ENCODE data around the gene CHDH. TPM values are rescaled to one million over a fixed set of nuclear protein-coding genes. Genes with fewer than 3 reads are reported as not detected.

Gene CHDH
- total and polyA plus RNA-seq, 2 donors (not counting 3 experiments of a cell fraction or from before 2014, with no cell fraction given), result 0.04 to 0.06 TPM

DNA sequence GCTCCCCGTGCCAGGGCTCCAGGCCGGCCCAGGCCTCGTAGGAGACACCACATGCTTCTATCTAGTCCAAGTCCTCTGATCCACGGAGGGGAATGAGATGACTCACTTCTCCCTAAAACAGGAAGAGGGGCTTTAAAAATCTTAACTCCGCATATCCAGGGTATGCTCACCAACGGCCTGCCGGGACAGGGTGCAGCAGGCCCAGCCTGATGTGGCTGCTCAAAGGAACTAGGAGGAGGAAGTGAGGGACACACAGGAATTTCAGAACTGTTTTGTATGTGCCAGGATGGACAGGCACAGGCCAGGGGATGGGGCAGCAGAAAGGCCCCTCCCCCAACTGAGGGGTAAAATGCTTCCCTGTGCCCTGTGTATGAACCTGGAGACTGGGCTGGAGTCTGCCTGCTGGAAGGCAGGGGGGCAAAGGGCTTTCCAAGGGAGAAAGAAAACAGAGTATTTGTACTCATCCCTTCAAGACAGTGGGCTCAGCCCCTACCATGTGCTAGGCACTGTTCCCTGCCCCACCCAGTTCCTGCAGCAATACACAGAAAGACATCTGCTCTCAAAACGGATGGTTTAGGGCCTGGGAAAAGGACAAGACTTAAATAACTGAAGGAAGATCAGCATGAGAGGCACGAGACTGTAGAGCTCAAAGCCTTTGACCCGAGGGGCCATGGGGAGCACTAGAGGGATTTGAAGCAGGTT lies 22.1 kb downstream of the CHDH start:
- no peak for DNase-seq (ENCODE audit: low read depth, low spot score)

More for the DNA sequence above, 22.1 kb downstream of the CHDH start:
- CTCF ChIA-PET, result no interaction called here
- FAIRE-seq, result no peak
- no peaks in the 10 kb centered on the region for H3K79me2 ChIP-seq (ENCODE audit: control insufficient read depth, insufficient read depth, low read length)
- H4K20me1 ChIP-seq (replicated peaks; ENCODE audit: control insufficient read depth, extremely low read depth, insufficient read depth, low read length), result no peaks in the 10 kb centered on the region
- H3K27ac ChIP-seq (ENCODE audit: insufficient read depth, low read depth, low read length), result no peak overlapping the region
- no peak overlapping the region for H3K4me3 ChIP-seq (replicated peaks in 1 of 3; ENCODE audit: insufficient read depth in 1 of 3, low read depth in 1 of 3, low read length in 3 of 3)
- dilution Hi-C loops (cut with MboI; ENCODE audit: extremely low pct_ligation_motif_present, low sequenced_read_pairs) (no loop called here), intact Hi-C loops (cut with micrococcal nuclease) (no loop called here)
- no peaks in the 10 kb centered on the region for H3K36me3 ChIP-seq (ENCODE audit: control insufficient read depth in 2 of 2, extremely low read depth in 1 of 2, insufficient read depth in 2 of 2, low read length in 2 of 2)
- H2AFZ ChIP-seq (ENCODE audit: low read depth, low read length), result no peak overlapping the region
- H3K9ac ChIP-seq (replicated peaks; ENCODE audit: extremely low read depth, insufficient read depth, low read length), result no peak overlapping the region
- TF ChIP-seq MYC (IDR thresholded peaks at IDR 0.05; ENCODE audit: low read depth, low read length), result no peak
- TF ChIP-seq, protein P1, sequence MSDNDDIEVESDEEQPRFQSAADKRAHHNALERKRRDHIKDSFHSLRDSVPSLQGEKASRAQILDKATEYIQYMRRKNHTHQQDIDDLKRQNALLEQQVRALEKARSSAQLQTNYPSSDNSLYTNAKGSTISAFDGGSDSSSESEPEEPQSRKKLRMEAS (IDR thresholded peaks at IDR 0.05; ENCODE audit: insufficient read depth, insufficient read length), result no peak
- no peak for TF ChIP-seq JUN (IDR thresholded peaks at IDR 0.05; ENCODE audit: borderline replicate concordance, insufficient read depth, insufficient read length, low read depth)
- TF ChIP-seq POLR2AphosphoS5 (IDR thresholded peaks at IDR 0.05; ENCODE audit: insufficient read depth, low read depth, low read length), result no peak
- no peak for TF ChIP-seq EZH2 (IDR thresholded peaks at IDR 0.05; ENCODE audit: borderline replicate concordance, low read depth, low read length, severe bottlenecking)
- no peak for TF ChIP-seq POLR2A (IDR thresholded peaks at IDR 0.05; ENCODE audit: low read depth, low read length)
- TF ChIP-seq, protein P2, sequence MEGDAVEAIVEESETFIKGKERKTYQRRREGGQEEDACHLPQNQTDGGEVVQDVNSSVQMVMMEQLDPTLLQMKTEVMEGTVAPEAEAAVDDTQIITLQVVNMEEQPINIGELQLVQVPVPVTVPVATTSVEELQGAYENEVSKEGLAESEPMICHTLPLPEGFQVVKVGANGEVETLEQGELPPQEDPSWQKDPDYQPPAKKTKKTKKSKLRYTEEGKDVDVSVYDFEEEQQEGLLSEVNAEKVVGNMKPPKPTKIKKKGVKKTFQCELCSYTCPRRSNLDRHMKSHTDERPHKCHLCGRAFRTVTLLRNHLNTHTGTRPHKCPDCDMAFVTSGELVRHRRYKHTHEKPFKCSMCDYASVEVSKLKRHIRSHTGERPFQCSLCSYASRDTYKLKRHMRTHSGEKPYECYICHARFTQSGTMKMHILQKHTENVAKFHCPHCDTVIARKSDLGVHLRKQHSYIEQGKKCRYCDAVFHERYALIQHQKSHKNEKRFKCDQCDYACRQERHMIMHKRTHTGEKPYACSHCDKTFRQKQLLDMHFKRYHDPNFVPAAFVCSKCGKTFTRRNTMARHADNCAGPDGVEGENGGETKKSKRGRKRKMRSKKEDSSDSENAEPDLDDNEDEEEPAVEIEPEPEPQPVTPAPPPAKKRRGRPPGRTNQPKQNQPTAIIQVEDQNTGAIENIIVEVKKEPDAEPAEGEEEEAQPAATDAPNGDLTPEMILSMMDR (IDR thresholded peaks at IDR 0.05; ENCODE audit: extremely low read depth in 1 of 2, insufficient read depth in 1 of 2, low read depth in 1 of 2, low read length in 2 of 2), result no peak
- TF ChIP-seq FOS (IDR thresholded peaks at IDR 0.05; ENCODE audit: borderline replicate concordance, insufficient read depth, low read length), result no peak
- no peak for TF ChIP-seq GATA2 (IDR thresholded peaks at IDR 0.05; ENCODE audit: insufficient read depth, insufficient read length, low read depth, low read length)
- POLR2A ChIA-PET, result no interaction called here
- H3K27me3 ChIP-seq (ENCODE audit: control insufficient read depth in 2 of 2, insufficient read depth in 2 of 2, low read length in 2 of 2), result no peaks in the 10 kb centered on the region
- H3K9me1 ChIP-seq (replicated peaks; ENCODE audit: control insufficient read depth, extremely low read depth, insufficient read depth, low read length), result no peaks in the 10 kb centered on the region
- no peak overlapping the region for H3K4me2 ChIP-seq (ENCODE audit: insufficient read depth, low read length)
- H3K4me1 ChIP-seq (ENCODE audit: control insufficient read depth, extremely low read depth, insufficient read depth, low read length), result no peaks in the 10 kb centered on the region
- no peaks in the 10 kb centered on the region for H3K9me3 ChIP-seq (replicated peaks; ENCODE audit: control insufficient read depth, insufficient read depth, low read length)
- no TSS peak for BruUV-seq (replicated peaks)
